SK-N-SH treated with all-trans-retinoic acid at 6 μM for 48 hours (cell line): Measurements from ENCODE around the gene SPDYE6.

ENCODE experiments used
- ATAC-seq: fragments of 200-7000 bp; cut with Tn5 transposase; 3 replicates; pipeline ENCODE4 v1.9.1; 2020; ENCODE audit warnings: mild to moderate bottlenecking, moderate library complexity
- ESRRG ChIP-seq: fragments of 250-450 bp; sonication (Bioruptor Pico); IDR thresholded peaks from 2 replicates; pipeline ENCODE4 v1.6.1; 2021; ENCODE audit warnings: mild to moderate bottlenecking
- GLIS3 ChIP-seq: fragments of 250-450 bp; sonication (Bioruptor Pico); IDR thresholded peaks from 2 replicates; pipeline ENCODE4 v1.5.0; 2020; ENCODE audit warnings: mild to moderate bottlenecking, moderate library complexity
- ISL1 ChIP-seq: fragments of 250-450 bp; sonication (Bioruptor Pico); IDR thresholded peaks from 2 replicates; pipeline ENCODE4 v2.1.2; 2022; ENCODE audit warnings: mild to moderate bottlenecking, moderate library complexity
- OSR1 ChIP-seq: fragments of 250-450 bp; sonication (Bioruptor Pico); IDR thresholded peaks from 2 replicates; pipeline ENCODE4 v1.8.0; 2022; ENCODE audit warnings: moderate library complexity, mild to moderate bottlenecking, inconsistent platforms
- RARB ChIP-seq: fragments of 250-450 bp; sonication (Bioruptor Pico); IDR thresholded peaks from 2 replicates; pipeline ENCODE4 v1.8.0; 2021; ENCODE audit warnings: mild to moderate bottlenecking, moderate library complexity
- SNAI2 ChIP-seq: fragments of 250-450 bp; sonication (Bioruptor Pico); IDR thresholded peaks from 2 replicates; pipeline ENCODE4 v1.5.0; 2020; ENCODE audit warnings: mild to moderate bottlenecking, moderate library complexity
- TOX ChIP-seq: fragments of 250-450 bp; sonication (Bioruptor Pico); IDR thresholded peaks from 2 replicates; pipeline ENCODE4 v1.8.0; 2021; ENCODE audit warnings: mild to moderate bottlenecking, moderate library complexity, borderline replicate concordance
- ZC3H10 ChIP-seq: fragments of 250-450 bp; sonication (Bioruptor Pico); IDR thresholded peaks from 2 replicates; pipeline ENCODE4 v1.5.1; 2021; ENCODE audit warnings: mild to moderate bottlenecking, moderate library complexity
- ZFP3 ChIP-seq: fragments of 250-450 bp; sonication (Bioruptor Pico); IDR thresholded peaks from 2 replicates; pipeline ENCODE4 v1.5.0; 2020; ENCODE audit warnings: mild to moderate bottlenecking, moderate library complexity
- ZFP30 ChIP-seq: fragments of 450-650 bp; formaldehyde crosslinking; IDR thresholded peaks from 2 replicates; pipeline ENCODE4 v1.5.0; 2022; ENCODE audit warnings: mild to moderate bottlenecking, moderate library complexity
- ZNF565 ChIP-seq: fragments of 450-650 bp; formaldehyde crosslinking; conservative IDR thresholded peaks from 2 replicates; pipeline ENCODE4 v1.5.0; 2020; ENCODE audit warnings: low read depth, mild to moderate bottlenecking, moderate library complexity
- ZNF8 ChIP-seq: fragments of 450-650 bp; formaldehyde crosslinking; IDR thresholded peaks from 2 replicates; pipeline ENCODE4 v1.5.0; 2020; ENCODE audit warnings: mild to moderate bottlenecking, moderate library complexity
- TF ChIP-seq, protein P1 (sequence below): fragments of 250-450 bp; sonication (Bioruptor Pico); IDR thresholded peaks from 2 replicates; pipeline ENCODE4 v1.5.0; 2020; ENCODE audit warnings: mild to moderate bottlenecking, moderate library complexity
- TF ChIP-seq, protein P2 (sequence below): fragments of 250-450 bp; sonication (Bioruptor Pico); IDR thresholded peaks from 2 replicates; pipeline ENCODE4 v1.8.0; 2021; ENCODE audit warnings: low read depth, mild to moderate bottlenecking, moderate library complexity, borderline replicate concordance
- TF ChIP-seq, protein P3 (sequence below): fragments of 250-450 bp; sonication (Bioruptor Pico); IDR thresholded peaks from 2 replicates; pipeline ENCODE4 v1.8.0; 2020; ENCODE audit warnings: mild to moderate bottlenecking, moderate library complexity, borderline replicate concordance
- TF ChIP-seq, protein P4 (sequence below): fragments of 250-450 bp; sonication (Bioruptor Pico); IDR thresholded peaks from 2 replicates; pipeline ENCODE4 v1.5.1; 2021; ENCODE audit warnings: mild to moderate bottlenecking, moderate library complexity

The SPDYE6 gene

DNA sequence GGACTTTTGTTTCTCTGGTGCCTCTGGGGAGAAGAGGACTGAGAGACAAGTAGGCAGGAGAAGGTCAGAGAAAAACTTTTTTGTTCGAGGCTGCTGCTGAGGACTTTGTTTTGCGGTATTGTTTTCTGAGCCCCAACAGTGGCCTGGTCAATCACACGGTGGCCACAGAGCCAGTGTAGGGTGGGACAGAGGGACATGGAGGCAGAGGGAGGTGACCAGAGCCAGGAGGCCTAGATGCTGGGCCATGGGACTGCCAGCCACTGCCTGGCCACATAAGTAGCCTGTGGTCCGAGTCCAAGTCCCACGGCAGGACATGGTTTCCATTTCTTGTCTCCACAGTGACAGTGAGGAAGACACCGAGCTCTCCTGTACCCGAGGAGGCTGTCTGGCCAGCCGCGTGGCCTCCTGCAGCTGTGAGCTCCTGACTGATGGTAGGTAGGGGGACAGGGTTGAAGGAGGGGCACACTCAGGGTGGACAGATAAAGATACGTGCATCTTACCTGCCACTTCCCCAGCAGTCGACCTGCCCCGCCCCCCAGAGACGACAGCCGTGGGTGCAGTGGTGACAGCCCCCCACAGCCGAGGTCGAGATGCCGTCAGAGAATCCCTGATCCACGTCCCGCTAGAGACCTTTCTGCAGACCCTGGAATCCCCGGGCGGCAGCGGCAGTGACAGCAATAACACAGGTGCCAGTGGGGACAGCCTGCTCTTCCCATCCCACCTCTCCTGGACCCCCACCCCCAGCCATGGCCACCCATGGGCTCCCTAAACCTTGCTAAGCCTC is 42.1 kb downstream of the SPDYE6 start:
- TF ChIP-seq, protein P1, sequence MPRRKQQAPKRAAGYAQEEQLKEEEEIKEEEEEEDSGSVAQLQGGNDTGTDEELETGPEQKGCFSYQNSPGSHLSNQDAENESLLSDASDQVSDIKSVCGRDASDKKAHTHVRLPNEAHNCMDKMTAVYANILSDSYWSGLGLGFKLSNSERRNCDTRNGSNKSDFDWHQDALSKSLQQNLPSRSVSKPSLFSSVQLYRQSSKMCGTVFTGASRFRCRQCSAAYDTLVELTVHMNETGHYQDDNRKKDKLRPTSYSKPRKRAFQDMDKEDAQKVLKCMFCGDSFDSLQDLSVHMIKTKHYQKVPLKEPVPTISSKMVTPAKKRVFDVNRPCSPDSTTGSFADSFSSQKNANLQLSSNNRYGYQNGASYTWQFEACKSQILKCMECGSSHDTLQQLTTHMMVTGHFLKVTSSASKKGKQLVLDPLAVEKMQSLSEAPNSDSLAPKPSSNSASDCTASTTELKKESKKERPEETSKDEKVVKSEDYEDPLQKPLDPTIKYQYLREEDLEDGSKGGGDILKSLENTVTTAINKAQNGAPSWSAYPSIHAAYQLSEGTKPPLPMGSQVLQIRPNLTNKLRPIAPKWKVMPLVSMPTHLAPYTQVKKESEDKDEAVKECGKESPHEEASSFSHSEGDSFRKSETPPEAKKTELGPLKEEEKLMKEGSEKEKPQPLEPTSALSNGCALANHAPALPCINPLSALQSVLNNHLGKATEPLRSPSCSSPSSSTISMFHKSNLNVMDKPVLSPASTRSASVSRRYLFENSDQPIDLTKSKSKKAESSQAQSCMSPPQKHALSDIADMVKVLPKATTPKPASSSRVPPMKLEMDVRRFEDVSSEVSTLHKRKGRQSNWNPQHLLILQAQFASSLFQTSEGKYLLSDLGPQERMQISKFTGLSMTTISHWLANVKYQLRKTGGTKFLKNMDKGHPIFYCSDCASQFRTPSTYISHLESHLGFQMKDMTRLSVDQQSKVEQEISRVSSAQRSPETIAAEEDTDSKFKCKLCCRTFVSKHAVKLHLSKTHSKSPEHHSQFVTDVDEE (CRISPR knock-in tag) = no peak
- TF ChIP-seq ZFP30 (CRISPR knock-in tag) = no peak
- TF ChIP-seq OSR1 = no peak
- TF ChIP-seq GLIS3 (CRISPR knock-in tag) = no peak
- no peak for TF ChIP-seq SNAI2 (CRISPR knock-in tag)
- no peak for TF ChIP-seq ESRRG (CRISPR knock-in tag)
- TF ChIP-seq ZNF565 (CRISPR knock-in tag) = no peak
- no peak for TF ChIP-seq ISL1 (CRISPR knock-in tag)
- TF ChIP-seq TOX (CRISPR knock-in tag) = no peak
- TF ChIP-seq RARB = no peak
- TF ChIP-seq ZC3H10 (CRISPR knock-in tag) = no peak
- TF ChIP-seq, protein P2, sequence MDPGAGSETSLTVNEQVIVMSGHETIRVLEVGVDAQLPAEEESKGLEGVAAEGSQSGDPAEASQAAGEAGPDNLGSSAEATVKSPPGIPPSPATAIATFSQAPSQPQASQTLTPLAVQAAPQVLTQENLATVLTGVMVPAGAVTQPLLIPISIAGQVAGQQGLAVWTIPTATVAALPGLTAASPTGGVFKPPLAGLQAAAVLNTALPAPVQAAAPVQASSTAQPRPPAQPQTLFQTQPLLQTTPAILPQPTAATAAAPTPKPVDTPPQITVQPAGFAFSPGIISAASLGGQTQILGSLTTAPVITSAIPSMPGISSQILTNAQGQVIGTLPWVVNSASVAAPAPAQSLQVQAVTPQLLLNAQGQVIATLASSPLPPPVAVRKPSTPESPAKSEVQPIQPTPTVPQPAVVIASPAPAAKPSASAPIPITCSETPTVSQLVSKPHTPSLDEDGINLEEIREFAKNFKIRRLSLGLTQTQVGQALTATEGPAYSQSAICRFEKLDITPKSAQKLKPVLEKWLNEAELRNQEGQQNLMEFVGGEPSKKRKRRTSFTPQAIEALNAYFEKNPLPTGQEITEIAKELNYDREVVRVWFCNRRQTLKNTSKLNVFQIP (CRISPR knock-in tag) = no peak
- no peak for ATAC-seq

DNA sequence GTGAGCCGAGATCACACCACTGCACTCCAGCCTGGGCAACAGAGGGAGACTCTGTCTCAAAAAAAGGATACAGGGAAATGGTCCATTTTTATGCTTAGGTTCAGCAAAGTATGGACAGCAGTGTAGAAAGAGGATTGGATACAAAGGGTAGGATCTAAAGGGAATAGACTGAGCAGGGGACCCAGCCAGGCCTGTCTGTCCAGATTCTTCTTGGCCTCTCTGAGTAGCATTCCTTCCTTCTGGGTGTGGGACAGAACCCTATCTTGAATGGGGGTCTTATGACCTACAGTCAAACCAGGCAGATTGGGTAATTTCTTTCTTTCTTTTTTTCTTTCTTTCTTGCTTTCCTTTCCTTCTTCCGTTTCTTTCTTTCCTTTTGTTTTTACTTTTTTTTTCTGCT is 43.9 kb downstream of the SPDYE6 start:
- no peak for ATAC-seq
- TF ChIP-seq ZFP3 (CRISPR knock-in tag) = no peak
- TF ChIP-seq, protein P3, sequence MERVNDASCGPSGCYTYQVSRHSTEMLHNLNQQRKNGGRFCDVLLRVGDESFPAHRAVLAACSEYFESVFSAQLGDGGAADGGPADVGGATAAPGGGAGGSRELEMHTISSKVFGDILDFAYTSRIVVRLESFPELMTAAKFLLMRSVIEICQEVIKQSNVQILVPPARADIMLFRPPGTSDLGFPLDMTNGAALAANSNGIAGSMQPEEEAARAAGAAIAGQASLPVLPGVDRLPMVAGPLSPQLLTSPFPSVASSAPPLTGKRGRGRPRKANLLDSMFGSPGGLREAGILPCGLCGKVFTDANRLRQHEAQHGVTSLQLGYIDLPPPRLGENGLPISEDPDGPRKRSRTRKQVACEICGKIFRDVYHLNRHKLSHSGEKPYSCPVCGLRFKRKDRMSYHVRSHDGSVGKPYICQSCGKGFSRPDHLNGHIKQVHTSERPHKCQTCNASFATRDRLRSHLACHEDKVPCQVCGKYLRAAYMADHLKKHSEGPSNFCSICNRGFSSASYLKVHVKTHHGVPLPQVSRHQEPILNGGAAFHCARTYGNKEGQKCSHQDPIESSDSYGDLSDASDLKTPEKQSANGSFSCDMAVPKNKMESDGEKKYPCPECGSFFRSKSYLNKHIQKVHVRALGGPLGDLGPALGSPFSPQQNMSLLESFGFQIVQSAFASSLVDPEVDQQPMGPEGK = no peak
- TF ChIP-seq, all 23 proteins: peak for 0

DNA sequence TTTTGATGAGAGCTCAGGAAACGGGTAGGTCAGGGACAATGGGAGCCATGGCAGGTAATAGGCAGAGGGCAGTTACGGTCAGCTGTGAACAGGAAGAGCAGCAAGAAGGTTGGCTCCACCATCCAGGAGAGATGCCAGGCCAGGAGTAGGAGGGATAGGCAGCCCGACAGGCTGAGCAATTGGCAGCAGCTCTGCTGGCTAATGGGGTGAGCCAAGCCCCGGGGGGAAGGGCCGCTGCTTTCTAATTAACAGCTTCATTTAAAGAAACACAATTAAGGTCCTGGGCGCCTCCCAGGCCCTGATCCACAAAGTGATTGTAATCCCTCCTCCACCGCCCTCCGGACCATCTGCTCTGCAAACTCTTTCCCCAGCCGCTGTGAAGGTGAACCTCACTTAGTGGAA is 45.8 kb downstream of the SPDYE6 start:
- TF ChIP-seq, protein P1 (CRISPR knock-in tag) = no peak
- no peak for TF ChIP-seq ZNF8 (CRISPR knock-in tag)
- TF ChIP-seq ISL1 (CRISPR knock-in tag) = no peak
- TF ChIP-seq, protein P2 (CRISPR knock-in tag) = no peak
- TF ChIP-seq, protein P4, sequence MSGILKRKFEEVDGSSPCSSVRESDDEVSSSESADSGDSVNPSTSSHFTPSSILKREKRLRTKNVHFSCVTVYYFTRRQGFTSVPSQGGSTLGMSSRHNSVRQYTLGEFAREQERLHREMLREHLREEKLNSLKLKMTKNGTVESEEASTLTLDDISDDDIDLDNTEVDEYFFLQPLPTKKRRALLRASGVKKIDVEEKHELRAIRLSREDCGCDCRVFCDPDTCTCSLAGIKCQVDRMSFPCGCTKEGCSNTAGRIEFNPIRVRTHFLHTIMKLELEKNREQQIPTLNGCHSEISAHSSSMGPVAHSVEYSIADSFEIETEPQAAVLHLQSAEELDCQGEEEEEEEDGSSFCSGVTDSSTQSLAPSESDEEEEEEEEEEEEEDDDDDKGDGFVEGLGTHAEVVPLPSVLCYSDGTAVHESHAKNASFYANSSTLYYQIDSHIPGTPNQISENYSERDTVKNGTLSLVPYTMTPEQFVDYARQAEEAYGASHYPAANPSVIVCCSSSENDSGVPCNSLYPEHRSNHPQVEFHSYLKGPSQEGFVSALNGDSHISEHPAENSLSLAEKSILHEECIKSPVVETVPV (CRISPR knock-in tag) = no peak

More for the DNA sequence above, 45.8 kb downstream of the SPDYE6 start:
- ATAC-seq = no peak
